NCI-H524 treated with DMSO at 0.1 percent for 48 hours (cell line): Measurements from ENCODE around the gene PGGHG.
"Not testable (repeated sequence)": the region's sequence is repeated elsewhere in the genome, so short reads cannot be mapped to it uniquely, and the experiment has no call there.

ENCODE experiments used
- DNase-seq: peaks from one replicate; lab custom pipeline; 2025; lab: John Stamatoyannopoulos, UW

PGGHG gene

GRCh38 chr11:313787-314553 lies 25.0 kb downstream of the PGGHG start, which contains the start of gene IFITM1:
Gene IFITM1 (plus strand): TSS chr11:314040. CDS start chr11:314171, 131 bp downstream.
- DNase-seq, result no peak

- DNase-seq, result not testable (repeated sequence)
Measured at GRCh38 chr11:314554-314875, 25.6 kb downstream of the PGGHG start.

- no peak for DNase-seq
Measured at GRCh38 chr11:315051-315481, 26.1 kb downstream of the PGGHG start.

- DNase-seq, result no peak
Measured at GRCh38 chr11:315516-315994, 26.6 kb downstream of the PGGHG start.

- DNase-seq, result no peak
Measured at GRCh38 chr11:316031-316701, 27.2 kb downstream of the PGGHG start.

- no peak for DNase-seq
Measured at GRCh38 chr11:316891-317301, 28.0 kb downstream of the PGGHG start.

- not testable (repeated sequence) for DNase-seq
Measured at GRCh38 chr11:317668-318404, 28.9 kb downstream of the PGGHG start.

- DNase-seq, result not testable (repeated sequence)
Measured at GRCh38 chr11:318405-319120, 29.6 kb downstream of the PGGHG start.

GRCh38 chr11:319121-319887 lies 30.4 kb downstream of the PGGHG start:
- DNase-seq, result not testable (repeated sequence)

- not testable (repeated sequence) for DNase-seq
Measured at GRCh38 chr11:319888-320273, 31.0 kb downstream of the PGGHG start.

GRCh38 chr11:324156-324555 lies 35.2 kb downstream of the PGGHG start:
- DNase-seq, result no peak

GRCh38 chr11:324593-325517 lies 35.9 kb downstream of the PGGHG start:
- DNase-seq, result not testable (repeated sequence)

- no peak for DNase-seq
Measured at GRCh38 chr11:325796-326591, 37.1 kb downstream of the PGGHG start.

GRCh38 chr11:326592-326841 lies 37.6 kb downstream of the PGGHG start:
- no peak for DNase-seq

- DNase-seq, result no peak
Measured at GRCh38 chr11:326842-327580, 38.1 kb downstream of the PGGHG start.

- no peak for DNase-seq
Measured at GRCh38 chr11:327581-327923, 38.6 kb downstream of the PGGHG start.

GRCh38 chr11:328012-328411 lies 39.1 kb downstream of the PGGHG start:
- no peak for DNase-seq

- DNase-seq, result not testable (repeated sequence)
Measured at GRCh38 chr11:328516-329100, 39.7 kb downstream of the PGGHG start.

GRCh38 chr11:329886-330253 lies 40.9 kb downstream of the PGGHG start:
- DNase-seq, result no peak
